A549 treated with Hydrocortisone at 1 μM for 4 hours (cell line): Measurements from ENCODE around the gene LSR. TPM values are rescaled to one million over a fixed set of nuclear protein-coding genes. Genes with fewer than 3 reads are reported as not detected.

Experiments used
- total RNA-seq: library from RNA; stranded (reverse); fragments of 200-300 nt; extraction: Qiagen RNA extraction; gene quantifications from 5 replicates; pipeline ENCODE4 v1.2.3, GENCODE V29; 2022

The LSR gene
- 6.8 to 12.1 TPM (median 10.2 TPM) in 5 replicates for total RNA-seq

GRCh38 chr19:35248310-35249145 lies at the start of gene LSR:
Gene LSR (plus strand): TSS chr19:35249002. CDS start chr19:35249023, 21 bp downstream.

GRCh38 chr19:35228177-35228930 lies 20.4 kb upstream of the LSR start, which contains the start of gene FAM187B:
Gene FAM187B (minus strand): TSS chr19:35228739. CDS start chr19:35228680, 59 bp downstream.

GRCh38 chr19:35268536-35269437 lies 20.0 kb downstream of the LSR start, which contains the start of gene USF2:
Gene USF2 (plus strand): TSS chr19:35268962. CDS start chr19:35269102, 140 bp downstream.

GRCh38 chr19:35291916-35292315 lies 43.1 kb downstream of the LSR start, which contains the start of gene MAG:
Gene MAG (plus strand): TSS chr19:35292161. CDS start chr19:35295409, 3,248 bp downstream.

Other genes with a start within 250 kb of the LSR start
- 142 to 158 TPM (median 147 TPM) in 5 replicates for gene GRAMD1A, start 248.7 kb upstream of the LSR start, total RNA-seq
- gene SCN1B, start 218.5 kb upstream of the LSR start, total RNA-seq = 12.9 to 20.2 TPM (median 18.8 TPM) in 5 replicates
- 0.06 to 0.20 TPM (median 0.20 TPM) in 3 of 5 replicates, not detected in the others for gene HPN, start 207.3 kb upstream of the LSR start, total RNA-seq
- gene FXYD3, start 133.2 kb upstream of the LSR start, total RNA-seq = 0.18 to 0.71 TPM (median 0.32 TPM) in 5 replicates
- gene LGI4, start 113.9 kb upstream of the LSR start, total RNA-seq = 0.21 to 0.42 TPM (median 0.26 TPM) in 5 replicates
- gene FXYD1, start 110.2 kb upstream of the LSR start, total RNA-seq = 0.32 to 0.59 TPM (median 0.33 TPM) in 3 of 5 replicates, not detected in the others
- 0.17 to 0.44 TPM (median 0.25 TPM) in 5 replicates for gene FXYD7, start 105.7 kb upstream of the LSR start, total RNA-seq
- 175 to 215 TPM (median 202 TPM) in 5 replicates for gene FXYD5, start 94.3 kb upstream of the LSR start, total RNA-seq
- not detected in 5 replicates for gene FAM187B, start 20.3 kb upstream of the LSR start, total RNA-seq
- gene USF2, start 20.0 kb downstream of the LSR start, total RNA-seq = 120 to 158 TPM (median 149 TPM) in 5 replicates
- gene HAMP, start 33.5 kb downstream of the LSR start, total RNA-seq = 0.02 to 0.22 TPM (median 0.12 TPM) in 3 of 5 replicates, not detected in the others
- gene MAG, start 43.2 kb downstream of the LSR start, total RNA-seq = not detected in 5 replicates
- gene CD22, start 80.2 kb downstream of the LSR start, total RNA-seq = 0.68 to 1.2 TPM (median 0.95 TPM) in 5 replicates
- gene FFAR1, start 98.9 kb downstream of the LSR start, total RNA-seq = 0.07 TPM in 2 of 5 replicates, not detected in the others
- 0.09 TPM in 2 of 5 replicates, not detected in the others for gene FFAR3, start 109.5 kb downstream of the LSR start, total RNA-seq
- gene GPR42, start 122.1 kb downstream of the LSR start, total RNA-seq = not detected in 5 replicates
- not detected in 5 replicates for gene FFAR2, start 199.3 kb downstream of the LSR start, total RNA-seq
- not detected in 5 replicates for gene KRTDAP, start 241.5 kb downstream of the LSR start, total RNA-seq